Adrenal gland (tissue), 5 donors: Measurements from ENCODE around the gene WDR38.

Source experiments
- CTCF ChIP-seq, 6 experiments: fragments of 450-650 bp in 4 of 6; fragments of 200-600 bp in 2 of 6; sonication (generic) in 1 of 6; IDR thresholded peaks; 1 replicate in 5 of 6; 2 replicates in 1 of 6; pipeline versions ENCODE4 v1.5.1 to v1.8.0; 2016 to 2021; ENCODE audit warnings: antibody characterized with exemption in 6 of 6, mild to moderate bottlenecking in 2 of 6, moderate library complexity in 1 of 6
- POLR2A ChIP-seq, 2 donors: fragments of 450-650 bp; IDR thresholded peaks; one replicate each; pipeline ENCODE4 v1.6.1; 2017; ENCODE audit warnings: antibody characterized with exemption in 2 of 2, mild to moderate bottlenecking in 2 of 2, moderate library complexity in 1 of 2
- donor health status: DM: no; HTN: no; CAD: no.

GRCh38 chr9:124860582-124861341 lies 7.5 kb downstream of the WDR38 start:
- TF ChIP-seq CTCF (IDR thresholded peaks at IDR 0.05) (no peak), POLR2A (IDR thresholded peaks at IDR 0.05) (no peak)
